Upper lobe of left lung (tissue), 6 donors: ENCODE results near the gene ZNF397. TPM values are rescaled to one million over a fixed set of nuclear protein-coding genes. Genes with fewer than 3 reads are reported as not detected.

ENCODE experiments used
- ATAC-seq, 2 donors: fragments of 200-7000 bp; cut with Tn5 transposase; one replicate each; pipeline ENCODE4 v1.9.1; 2022; ENCODE audit warnings: mild to moderate bottlenecking in 2 of 2, moderate library complexity in 2 of 2; ENCODE audit not compliant: low FRiP score in 2 of 2
- DNase-seq, 2 donors: peaks; one replicate each; pipeline ENCODE4 v3.0.0-alpha.2; 2019 to 2020
- H3K27ac ChIP-seq, 4 donors: fragments of 200-600 bp; sonication (generic); one replicate each; pipeline ENCODE4 v1.5.1; 2016 to 2019
- H3K27me3 ChIP-seq, 4 donors: fragments of 200-600 bp; sonication (generic); one replicate each; pipeline ENCODE4 v1.5.1; 2017 to 2019
- H3K36me3 ChIP-seq, 4 donors: fragments of 200-600 bp; sonication (generic); one replicate each; pipeline ENCODE4 v1.5.1; 2016 to 2019
- H3K4me1 ChIP-seq, 4 donors: fragments of 200-600 bp; sonication (generic); one replicate each; pipeline ENCODE4 v1.5.1; 2018 to 2019
- H3K4me3 ChIP-seq, 4 donors: fragments of 200-600 bp; sonication (generic); one replicate each; pipeline ENCODE4 v1.5.1; 2017 to 2019; ENCODE audit warnings: mild to moderate bottlenecking in 2 of 4, moderate library complexity in 1 of 4
- H3K9me3 ChIP-seq, 4 donors: fragments of 200-600 bp; sonication (generic); one replicate each; pipeline ENCODE4 v1.5.1; 2018 to 2019
- CTCF ChIP-seq, 6 experiments: fragments of 450-650 bp in 4 of 6; fragments of 200-600 bp in 2 of 6; sonication (generic) in 2 of 6; IDR thresholded peaks; one replicate each; pipeline ENCODE4 v1.5.1; 2016 to 2019; ENCODE audit warnings: antibody characterized with exemption in 6 of 6
- EP300 ChIP-seq, 4 donors: sonication (generic); formaldehyde crosslinking; IDR thresholded peaks; one replicate each; pipeline ENCODE4 v1.5.1; 2017; ENCODE audit warnings: antibody characterized with exemption in 4 of 4, control low read depth in 2 of 4
- POLR2A ChIP-seq, 4 donors: fragments of 450-650 bp; IDR thresholded peaks; one replicate each; pipeline ENCODE4 v1.5.1; 2016 to 2017; ENCODE audit warnings: antibody characterized with exemption in 4 of 4, mild to moderate bottlenecking in 2 of 4
- POLR2AphosphoS5 ChIP-seq, 2 donors: sonication (generic); formaldehyde crosslinking; IDR thresholded peaks; one replicate each; pipeline ENCODE4 v1.5.1; 2017; ENCODE audit warnings: antibody characterized with exemption in 2 of 2
- WGBS, 2 donors: methylation state at CpG; one replicate each; pipeline ENCODE4 v1.1.5; 2017 to 2018; 5-methylcytosine and 5-hydroxymethylcytosine counted together
- total RNA-seq, 6 donors: library from RNA; depleted of rRNA in 4 of 6; stranded (reverse); fragments of >200 nt in 4 of 6; gene quantifications; one replicate each; pipeline versions ENCODE4 v1.1.0 to v1.2.1, GENCODE V29; 2016 to 2021
- donor health status: DM: no; HTN: no; CAD: no; lungs with moderate emphysema.
- donor health status: DM: no; HTN: yes; CAD: no; lungs with severe emphysema.

The ZNF397 gene
- total RNA-seq, 6 donors from 2014 or later, result 18.2 to 62.9 (median 23.2) TPM

- no peak for TF ChIP-seq CTCF (IDR thresholded peaks at IDR 0.05)
- TF ChIP-seq POLR2AphosphoS5 (IDR thresholded peaks at IDR 0.05), result no peak
- no peak for TF ChIP-seq EP300 (IDR thresholded peaks at IDR 0.05)
- TF ChIP-seq POLR2A (IDR thresholded peaks at IDR 0.05), result no peak
- Histone ChIP-seq H3K4me1 (peaks cover 4 to 11% (median 8%) of the 10 kb centered on the region in 4 donors), H3K27ac (no peak overlapping the region), H3K4me3 (no peak overlapping the region), H3K36me3 (peaks cover 0 to 33% (median 12%) of the 10 kb centered on the region in 4 donors), H3K9me3 (peaks cover 3 to 26% (median 9%) of the 10 kb centered on the region in 4 donors), H3K27me3 (no peaks in the 10 kb centered on the region)
- DNase-seq (no peak), ATAC-seq (no peak)
- WGBS, 2 donors, result 97 to 100% methylated on average over 2 of the region's 2 CpGs
Observed at GRCh38 chr18:35296060-35296459, 55.2 kb downstream of the ZNF397 start.

DNA sequence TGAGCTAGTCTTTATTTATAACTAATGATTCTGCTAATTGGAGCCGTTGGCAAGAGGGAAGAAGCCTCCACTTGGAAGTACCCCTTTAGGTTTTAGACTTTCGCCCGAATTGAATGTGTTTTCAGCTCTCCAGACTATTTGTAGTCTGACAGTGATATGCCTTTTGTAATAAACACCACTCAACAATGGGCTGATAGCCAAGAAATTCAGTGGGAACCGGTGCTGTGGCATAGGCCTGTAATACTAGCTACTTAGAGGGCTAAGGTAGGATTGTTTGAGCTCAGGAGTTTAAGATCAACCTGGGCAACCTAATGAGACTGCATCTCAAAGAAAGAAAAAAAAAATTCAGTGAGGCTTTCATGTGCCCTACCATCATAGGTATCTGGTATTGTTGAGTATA lies 62.8 kb downstream of the ZNF397 start:
- DNase-seq, result no peak
- WGBS, 2 donors, result 93 to 100% methylated on average over 4 of the region's 4 CpGs
- Histone ChIP-seq H3K4me1 (no peaks in the 10 kb centered on the region), H3K9me3 (peaks cover 61 to 91% (median 84%) of the 10 kb centered on the region in 4 donors), H3K27me3 (no peaks in the 10 kb centered on the region), H3K4me3 (no peak overlapping the region), H3K27ac (no peak overlapping the region), H3K36me3 (peaks cover 7 to 64% (median 33%) of the 10 kb centered on the region in 4 donors)
- TF ChIP-seq CTCF (IDR thresholded peaks at IDR 0.05), result no peak
- no peak for TF ChIP-seq POLR2AphosphoS5 (IDR thresholded peaks at IDR 0.05)
- TF ChIP-seq POLR2A (IDR thresholded peaks at IDR 0.05), result no peak
- no peak for TF ChIP-seq EP300 (IDR thresholded peaks at IDR 0.05)
- no peak for ATAC-seq

DNA sequence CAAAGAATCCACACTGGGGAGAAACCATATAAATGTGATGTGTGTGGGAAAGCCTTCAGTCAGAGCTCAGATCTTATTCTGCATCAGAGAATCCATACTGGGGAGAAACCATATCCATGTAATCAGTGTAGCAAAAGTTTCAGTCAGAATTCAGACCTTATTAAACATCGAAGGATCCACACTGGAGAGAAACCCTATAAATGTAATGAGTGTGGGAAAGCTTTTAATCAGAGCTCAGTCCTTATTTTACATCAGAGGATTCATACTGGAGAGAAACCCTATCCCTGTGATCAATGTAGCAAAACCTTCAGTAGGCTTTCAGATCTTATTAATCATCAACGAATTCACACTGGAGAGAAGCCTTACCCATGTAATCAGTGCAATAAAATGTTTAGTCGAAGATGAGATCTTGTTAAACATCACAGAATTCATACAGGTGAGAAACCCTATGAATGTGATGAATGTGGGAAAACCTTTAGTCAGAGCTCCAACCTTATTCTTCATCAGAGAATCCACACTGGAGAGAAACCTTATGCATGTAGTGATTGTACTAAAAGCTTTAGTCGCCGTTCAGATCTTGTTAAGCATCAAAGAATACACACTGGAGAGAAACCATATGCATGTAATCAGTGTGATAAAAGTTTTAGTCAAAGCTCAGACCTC lies 65.9 kb downstream of the ZNF397 start:
- H3K4me3 ChIP-seq, result no peak overlapping the region
- H3K27ac ChIP-seq, result no peak overlapping the region
- peaks cover 7 to 48% (median 25%) of the 10 kb centered on the region in 4 donors for H3K36me3 ChIP-seq
- H3K4me1 ChIP-seq, result no peaks in the 10 kb centered on the region
- DNase-seq (no peak), ATAC-seq (no peak)
- H3K27me3 ChIP-seq, result no peaks in the 10 kb centered on the region
- 96 to 97% methylated on average over 5 of the region's 5 CpGs for WGBS, 2 donors
- no peak for TF ChIP-seq CTCF (IDR thresholded peaks at IDR 0.05)
- no peak for TF ChIP-seq POLR2AphosphoS5 (IDR thresholded peaks at IDR 0.05)
- TF ChIP-seq POLR2A (IDR thresholded peaks at IDR 0.05), result no peak
- TF ChIP-seq EP300 (IDR thresholded peaks at IDR 0.05), result no peak
- H3K9me3 ChIP-seq, result peaks cover 69 to 100% (median 89%) of the 10 kb centered on the region in 4 donors

Other genes with a start within 250 kb of the ZNF397 start
- gene MAPRE2, start 199.6 kb upstream of the ZNF397 start, total RNA-seq, result 10 to 100 TPM; 21.2 to 35.5 (median 27.8) TPM
- 10 to 100 TPM; 11.4 to 67.1 (median 14.0) TPM for gene ZSCAN30, start 49.2 kb downstream of the ZNF397 start, total RNA-seq
- 10 to 100 TPM; 16.5 to 54.4 (median 37.8) TPM for gene ZNF24, start 103.4 kb downstream of the ZNF397 start, total RNA-seq
- gene ZNF396, start 136.3 kb downstream of the ZNF397 start, total RNA-seq, result 1 to 10 TPM; 1.8 to 7.3 (median 3.5) TPM